GM23338 (cell line): ENCODE data around the gene RNF26. TPM values are rescaled to one million over a fixed set of nuclear protein-coding genes. Genes with fewer than 3 reads are reported as not detected.

ENCODE experiments used
- ATAC-seq: fragments of 200-7000 bp; cut with Tn5 transposase; 3 replicates; pipeline ENCODE4 v1.9.1; 2020
- DNase-seq: peaks from one replicate; pipeline ENCODE4 v3.0.0-alpha.2; 2015; ENCODE audit warnings: low spot score
- H2AFZ ChIP-seq: fragments of 200-600 bp; sonication (generic); 2 replicates; pipeline ENCODE4 v1.8.0; 2016; ENCODE audit warnings: antibody characterized with exemption, mild to moderate bottlenecking, moderate library complexity
- H3F3A ChIP-seq: fragments of 200-600 bp; sonication (generic); replicated peaks from 2 replicates; pipeline ENCODE4 v1.8.0; 2017; ENCODE audit warnings: antibody characterized with exemption, mixed run types, low read depth
- H3K27ac ChIP-seq: fragments of 200-600 bp; sonication (generic); 2 replicates; pipeline ENCODE4 v1.6.1; 2016; ENCODE audit warnings: low read depth
- H3K27me3 ChIP-seq: fragments of 200-600 bp; sonication (generic); 2 replicates; pipeline ENCODE4 v1.8.0; 2016; ENCODE audit warnings: mild to moderate bottlenecking, mixed run types, moderate library complexity; ENCODE audit not compliant: insufficient read depth
- H3K36me3 ChIP-seq: fragments of 200-600 bp; sonication (generic); 2 replicates; pipeline ENCODE4 v1.8.0; 2016; ENCODE audit warnings: mild to moderate bottlenecking; ENCODE audit not compliant: insufficient read depth
- H3K4me1 ChIP-seq: fragments of 200-600 bp; sonication (generic); 2 replicates; pipeline ENCODE4 v1.8.0; 2016; ENCODE audit warnings: mild to moderate bottlenecking, moderate library complexity; ENCODE audit not compliant: insufficient read depth
- H3K4me2 ChIP-seq: fragments of 200-600 bp; sonication (generic); 2 replicates; pipeline ENCODE4 v1.7.1; 2017; ENCODE audit warnings: mixed run types
- H3K4me3 ChIP-seq: fragments of 200-600 bp; sonication (generic); 2 replicates; pipeline ENCODE4 v1.6.1; 2016; ENCODE audit warnings: mixed run types
- H3K79me2 ChIP-seq: fragments of 200-600 bp; sonication (generic); replicated peaks from 2 replicates; pipeline ENCODE4 v1.8.0; 2017; ENCODE audit warnings: mild to moderate bottlenecking; ENCODE audit not compliant: insufficient read depth
- H3K9me2 ChIP-seq: fragments of 200-600 bp; sonication (generic); 2 replicates; pipeline ENCODE4 v1.8.0; 2017; ENCODE audit not compliant: insufficient read depth
- H4K20me1 ChIP-seq: fragments of 200-600 bp; sonication (generic); replicated peaks from 2 replicates; pipeline ENCODE4 v1.8.0; 2017; ENCODE audit warnings: mild to moderate bottlenecking; ENCODE audit not compliant: insufficient read depth
- H3K27ac Mint-ChIP-seq: 2 replicates; pipeline ENCODE4 v1.8.0; 2020; ENCODE audit warnings: inconsistent platforms, mild to moderate bottlenecking, moderate library complexity, mixed read lengths
- H3K27me3 Mint-ChIP-seq: 3 replicates; pipeline ENCODE4 v1.8.0; 2022; ENCODE audit warnings: low read depth, mild to moderate bottlenecking, moderate library complexity, mixed read lengths, inconsistent platforms; ENCODE audit not compliant: insufficient read depth, poor library complexity
- H3K36me3 Mint-ChIP-seq: 3 replicates; pipeline ENCODE4 v1.8.0; 2021; ENCODE audit warnings: low read depth, mild to moderate bottlenecking, inconsistent platforms, moderate library complexity, mixed read lengths
- H3K4me1 Mint-ChIP-seq: 3 replicates; pipeline ENCODE4 v1.8.0; 2020; ENCODE audit warnings: mild to moderate bottlenecking, inconsistent platforms, mixed read lengths
- H3K4me3 Mint-ChIP-seq: 3 replicates; pipeline ENCODE4 v1.8.0; 2021; ENCODE audit warnings: moderate library complexity, mild to moderate bottlenecking, inconsistent platforms, mixed read lengths
- H3K9me3 Mint-ChIP-seq: 3 replicates; pipeline ENCODE4 v1.8.0; 2020; ENCODE audit warnings: moderate library complexity, mild to moderate bottlenecking, inconsistent platforms, mixed read lengths
- EZH2 ChIP-seq: fragments of 200-600 bp; sonication (generic); IDR thresholded peaks from one replicate; pipeline ENCODE4 v1.8.0; 2017; ENCODE audit warnings: antibody characterized with exemption, mild to moderate bottlenecking, low read depth; ENCODE audit not compliant: unreplicated experiment
- EZH2phosphoT487 ChIP-seq: fragments of 200-600 bp; sonication (generic); IDR thresholded peaks from one replicate; pipeline ENCODE4 v1.8.1; 2018; ENCODE audit warnings: antibody characterized with exemption; ENCODE audit not compliant: unreplicated experiment
- NANOG ChIP-seq: IDR thresholded peaks from 2 replicates; pipeline ENCODE4 v1.6.1; 2016; ENCODE audit warnings: antibody characterized with exemption, borderline replicate concordance
- STAT1 ChIP-seq: IDR thresholded peaks from one replicate; pipeline ENCODE4 v1.6.1; 2016; ENCODE audit warnings: antibody characterized with exemption; ENCODE audit not compliant: unreplicated experiment
- polyA plus RNA-seq: library from polyadenylated mRNA; unstranded; fragments of >200 nt; fragmentation: Nextera tagmentation; extraction: Ambion mirVana; gene quantifications from 2 replicates; pipeline ENCODE4 v1.2.1, GENCODE V29; 2016
- total RNA-seq: library from RNA; depleted of rRNA; stranded (reverse); fragments of >200 nt; shearing (Covaris generic); gene quantifications from 2 replicates; pipeline ENCODE4 v1.2.3, GENCODE V29; 2014
- TF ChIP-seq, protein P1 (sequence below), 2 experiments: fragments of 200-600 bp in 1 of 2; sonication (generic) in 1 of 2; conservative IDR thresholded peaks; 2 replicates each; pipeline versions ENCODE4 v1.5.1 to v1.6.1; 2016 to 2017; ENCODE audit warnings: antibody characterized with exemption in 2 of 2, low read depth in 2 of 2, mild to moderate bottlenecking in 2 of 2, moderate library complexity in 1 of 2
- TF ChIP-seq, protein P2 (sequence below): IDR thresholded peaks from 2 replicates; pipeline ENCODE4 v1.6.1; 2016; ENCODE audit warnings: antibody characterized with exemption
- TF ChIP-seq, protein P3 (sequence below): fragments of 250-450 bp; sonication (Bioruptor Pico); IDR thresholded peaks from 2 replicates; pipeline ENCODE4 v1.5.0; 2020; ENCODE audit warnings: mild to moderate bottlenecking, moderate library complexity

RNF26 gene
- total and polyA plus RNA-seq, 2 experiments from 2014 or later: 31.8 to 58.3 TPM

DNA sequence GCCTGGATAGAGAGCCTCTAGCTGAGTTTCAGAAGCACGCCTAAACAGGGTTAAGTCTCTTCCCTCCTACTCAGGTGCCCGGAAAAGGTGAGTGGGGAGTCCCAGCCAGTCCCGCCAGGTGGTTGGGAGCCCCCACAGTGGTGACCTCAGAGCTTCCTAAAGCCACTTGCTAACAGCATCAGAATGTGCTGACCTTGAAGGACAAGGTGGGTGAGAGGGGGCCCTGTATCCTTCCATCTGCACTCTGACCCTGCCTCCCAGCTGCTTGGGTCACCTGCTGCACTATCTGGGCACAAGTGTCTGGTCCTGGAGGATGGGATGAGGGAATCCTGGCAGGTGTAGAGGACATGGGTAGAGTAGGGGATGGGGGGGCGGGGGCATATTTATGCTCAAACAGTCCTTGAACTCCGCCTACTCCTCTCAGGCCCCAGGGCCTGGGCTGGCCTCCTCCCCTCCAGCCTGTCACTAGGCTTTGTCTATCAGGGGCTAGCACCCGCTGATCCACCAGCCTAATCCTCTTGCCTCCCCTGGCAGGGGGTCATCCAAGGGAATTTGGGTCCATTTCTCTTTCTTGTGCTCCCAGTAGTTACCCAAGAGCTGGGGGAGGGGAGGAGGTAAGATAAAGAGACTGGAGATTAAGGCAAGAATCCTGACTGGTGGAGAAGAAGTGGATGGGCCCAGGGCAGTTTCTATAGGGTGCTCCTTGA, 43.8 kb downstream of the RNF26 start:
- H3K9me3 Mint-ChIP-seq: no peaks in the 10 kb centered on the region
- peaks cover 51% of the 10 kb centered on the region for H3K4me1 ChIP-seq
- H3K27me3 ChIP-seq: peaks cover 21% of the 10 kb centered on the region
- H3K27me3 Mint-ChIP-seq: peaks cover 32% of the 10 kb centered on the region
- H3K4me3 ChIP-seq: no peak overlapping the region
- ATAC-seq: peak; percentile 24
- no peaks in the 10 kb centered on the region for H3K36me3 ChIP-seq
- no peaks in the 10 kb centered on the region for H3K36me3 Mint-ChIP-seq
- H3K27ac ChIP-seq: no peak overlapping the region
- no peak for DNase-seq
- H3K4me2 ChIP-seq: peak overlapping the region; percentile 50; the same call in 1 of the 2 replicates
- H3K4me1 Mint-ChIP-seq: peaks cover 56% of the 10 kb centered on the region
- H3K4me3 Mint-ChIP-seq: no peak overlapping the region
- no peaks in the 10 kb centered on the region for H3K79me2 ChIP-seq
- no peak overlapping the region for H2AFZ ChIP-seq
- no peaks in the 10 kb centered on the region for H4K20me1 ChIP-seq
- H3K27ac Mint-ChIP-seq: no peak overlapping the region
- TF ChIP-seq EZH2phosphoT487 (no peak), NANOG (no peak), EZH2 (no peak), STAT1 (no peak)
- TF ChIP-seq, protein P1, sequence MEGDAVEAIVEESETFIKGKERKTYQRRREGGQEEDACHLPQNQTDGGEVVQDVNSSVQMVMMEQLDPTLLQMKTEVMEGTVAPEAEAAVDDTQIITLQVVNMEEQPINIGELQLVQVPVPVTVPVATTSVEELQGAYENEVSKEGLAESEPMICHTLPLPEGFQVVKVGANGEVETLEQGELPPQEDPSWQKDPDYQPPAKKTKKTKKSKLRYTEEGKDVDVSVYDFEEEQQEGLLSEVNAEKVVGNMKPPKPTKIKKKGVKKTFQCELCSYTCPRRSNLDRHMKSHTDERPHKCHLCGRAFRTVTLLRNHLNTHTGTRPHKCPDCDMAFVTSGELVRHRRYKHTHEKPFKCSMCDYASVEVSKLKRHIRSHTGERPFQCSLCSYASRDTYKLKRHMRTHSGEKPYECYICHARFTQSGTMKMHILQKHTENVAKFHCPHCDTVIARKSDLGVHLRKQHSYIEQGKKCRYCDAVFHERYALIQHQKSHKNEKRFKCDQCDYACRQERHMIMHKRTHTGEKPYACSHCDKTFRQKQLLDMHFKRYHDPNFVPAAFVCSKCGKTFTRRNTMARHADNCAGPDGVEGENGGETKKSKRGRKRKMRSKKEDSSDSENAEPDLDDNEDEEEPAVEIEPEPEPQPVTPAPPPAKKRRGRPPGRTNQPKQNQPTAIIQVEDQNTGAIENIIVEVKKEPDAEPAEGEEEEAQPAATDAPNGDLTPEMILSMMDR (conservative IDR thresholded peaks at IDR 0.05; ENCODE audit: low read depth in 2 of 2): no peak
- TF ChIP-seq, protein P2, sequence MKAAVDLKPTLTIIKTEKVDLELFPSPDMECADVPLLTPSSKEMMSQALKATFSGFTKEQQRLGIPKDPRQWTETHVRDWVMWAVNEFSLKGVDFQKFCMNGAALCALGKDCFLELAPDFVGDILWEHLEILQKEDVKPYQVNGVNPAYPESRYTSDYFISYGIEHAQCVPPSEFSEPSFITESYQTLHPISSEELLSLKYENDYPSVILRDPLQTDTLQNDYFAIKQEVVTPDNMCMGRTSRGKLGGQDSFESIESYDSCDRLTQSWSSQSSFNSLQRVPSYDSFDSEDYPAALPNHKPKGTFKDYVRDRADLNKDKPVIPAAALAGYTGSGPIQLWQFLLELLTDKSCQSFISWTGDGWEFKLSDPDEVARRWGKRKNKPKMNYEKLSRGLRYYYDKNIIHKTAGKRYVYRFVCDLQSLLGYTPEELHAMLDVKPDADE: no peak
- TF ChIP-seq, protein P3, sequence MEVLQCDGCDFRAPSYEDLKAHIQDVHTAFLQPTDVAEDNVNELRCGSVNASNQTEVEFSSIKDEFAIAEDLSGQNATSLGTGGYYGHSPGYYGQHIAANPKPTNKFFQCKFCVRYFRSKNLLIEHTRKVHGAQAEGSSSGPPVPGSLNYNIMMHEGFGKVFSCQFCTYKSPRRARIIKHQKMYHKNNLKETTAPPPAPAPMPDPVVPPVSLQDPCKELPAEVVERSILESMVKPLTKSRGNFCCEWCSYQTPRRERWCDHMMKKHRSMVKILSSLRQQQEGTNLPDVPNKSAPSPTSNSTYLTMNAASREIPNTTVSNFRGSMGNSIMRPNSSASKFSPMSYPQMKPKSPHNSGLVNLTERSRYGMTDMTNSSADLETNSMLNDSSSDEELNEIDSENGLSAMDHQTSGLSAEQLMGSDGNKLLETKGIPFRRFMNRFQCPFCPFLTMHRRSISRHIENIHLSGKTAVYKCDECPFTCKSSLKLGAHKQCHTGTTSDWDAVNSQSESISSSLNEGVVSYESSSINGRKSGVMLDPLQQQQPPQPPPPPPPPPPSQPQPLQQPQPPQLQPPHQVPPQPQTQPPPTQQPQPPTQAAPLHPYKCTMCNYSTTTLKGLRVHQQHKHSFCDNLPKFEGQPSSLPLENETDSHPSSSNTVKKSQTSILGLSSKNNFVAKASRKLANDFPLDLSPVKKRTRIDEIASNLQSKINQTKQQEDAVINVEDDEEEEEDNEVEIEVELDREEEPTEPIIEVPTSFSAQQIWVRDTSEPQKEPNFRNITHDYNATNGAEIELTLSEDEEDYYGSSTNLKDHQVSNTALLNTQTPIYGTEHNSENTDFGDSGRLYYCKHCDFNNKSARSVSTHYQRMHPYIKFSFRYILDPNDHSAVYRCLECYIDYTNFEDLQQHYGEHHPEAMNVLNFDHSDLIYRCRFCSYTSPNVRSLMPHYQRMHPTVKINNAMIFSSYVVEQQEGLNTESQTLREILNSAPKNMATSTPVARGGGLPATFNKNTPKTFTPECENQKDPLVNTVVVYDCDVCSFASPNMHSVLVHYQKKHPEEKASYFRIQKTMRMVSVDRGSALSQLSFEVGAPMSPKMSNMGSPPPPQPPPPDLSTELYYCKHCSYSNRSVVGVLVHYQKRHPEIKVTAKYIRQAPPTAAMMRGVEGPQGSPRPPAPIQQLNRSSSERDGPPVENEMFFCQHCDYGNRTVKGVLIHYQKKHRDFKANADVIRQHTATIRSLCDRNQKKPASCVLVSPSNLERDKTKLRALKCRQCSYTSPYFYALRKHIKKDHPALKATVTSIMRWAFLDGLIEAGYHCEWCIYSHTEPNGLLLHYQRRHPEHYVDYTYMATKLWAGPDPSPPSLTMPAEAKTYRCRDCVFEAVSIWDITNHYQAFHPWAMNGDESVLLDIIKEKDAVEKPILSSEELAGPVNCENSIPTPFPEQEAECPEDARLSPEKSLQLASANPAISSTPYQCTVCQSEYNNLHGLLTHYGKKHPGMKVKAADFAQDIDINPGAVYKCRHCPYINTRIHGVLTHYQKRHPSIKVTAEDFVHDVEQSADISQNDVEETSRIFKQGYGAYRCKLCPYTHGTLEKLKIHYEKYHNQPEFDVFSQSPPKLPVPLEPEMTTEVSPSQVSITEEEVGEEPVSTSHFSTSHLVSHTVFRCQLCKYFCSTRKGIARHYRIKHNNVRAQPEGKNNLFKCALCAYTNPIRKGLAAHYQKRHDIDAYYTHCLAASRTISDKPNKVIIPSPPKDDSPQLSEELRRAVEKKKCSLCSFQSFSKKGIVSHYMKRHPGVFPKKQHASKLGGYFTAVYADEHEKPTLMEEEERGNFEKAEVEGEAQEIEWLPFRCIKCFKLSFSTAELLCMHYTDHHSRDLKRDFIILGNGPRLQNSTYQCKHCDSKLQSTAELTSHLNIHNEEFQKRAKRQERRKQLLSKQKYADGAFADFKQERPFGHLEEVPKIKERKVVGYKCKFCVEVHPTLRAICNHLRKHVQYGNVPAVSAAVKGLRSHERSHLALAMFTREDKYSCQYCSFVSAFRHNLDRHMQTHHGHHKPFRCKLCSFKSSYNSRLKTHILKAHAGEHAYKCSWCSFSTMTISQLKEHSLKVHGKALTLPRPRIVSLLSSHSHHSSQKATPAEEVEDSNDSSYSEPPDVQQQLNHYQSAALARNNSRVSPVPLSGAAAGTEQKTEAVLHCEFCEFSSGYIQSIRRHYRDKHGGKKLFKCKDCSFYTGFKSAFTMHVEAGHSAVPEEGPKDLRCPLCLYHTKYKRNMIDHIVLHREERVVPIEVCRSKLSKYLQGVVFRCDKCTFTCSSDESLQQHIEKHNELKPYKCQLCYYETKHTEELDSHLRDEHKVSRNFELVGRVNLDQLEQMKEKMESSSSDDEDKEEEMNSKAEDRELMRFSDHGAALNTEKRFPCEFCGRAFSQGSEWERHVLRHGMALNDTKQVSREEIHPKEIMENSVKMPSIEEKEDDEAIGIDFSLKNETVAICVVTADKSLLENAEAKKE (CRISPR knock-in tag): no peak
- no peaks in the 10 kb centered on the region for H3K9me2 ChIP-seq
- H3F3A ChIP-seq: peaks cover 10% of the 10 kb centered on the region; the same call in 1 of the 2 replicates
